GM23338 (cell line): ENCODE measurements around the gene CASQ2. TPM values are rescaled to one million over a fixed set of nuclear protein-coding genes. Genes with fewer than 3 reads are reported as not detected.

ENCODE experiments used
- ATAC-seq: fragments of 200-7000 bp; cut with Tn5 transposase; 3 replicates; pipeline ENCODE4 v1.9.1; 2020
- DNase-seq: peaks from one replicate; pipeline ENCODE4 v3.0.0-alpha.2; 2015; ENCODE audit warnings: low spot score
- H2AFZ ChIP-seq: fragments of 200-600 bp; sonication (generic); 2 replicates; pipeline ENCODE4 v1.8.0; 2016; ENCODE audit warnings: antibody characterized with exemption, mild to moderate bottlenecking, moderate library complexity
- H3F3A ChIP-seq: fragments of 200-600 bp; sonication (generic); replicated peaks from 2 replicates; pipeline ENCODE4 v1.8.0; 2017; ENCODE audit warnings: antibody characterized with exemption, mixed run types, low read depth
- H3K27ac ChIP-seq: fragments of 200-600 bp; sonication (generic); 2 replicates; pipeline ENCODE4 v1.6.1; 2016; ENCODE audit warnings: low read depth
- H3K27me3 ChIP-seq: fragments of 200-600 bp; sonication (generic); 2 replicates; pipeline ENCODE4 v1.8.0; 2016; ENCODE audit warnings: mild to moderate bottlenecking, mixed run types, moderate library complexity; ENCODE audit not compliant: insufficient read depth
- H3K36me3 ChIP-seq: fragments of 200-600 bp; sonication (generic); 2 replicates; pipeline ENCODE4 v1.8.0; 2016; ENCODE audit warnings: mild to moderate bottlenecking; ENCODE audit not compliant: insufficient read depth
- H3K4me1 ChIP-seq: fragments of 200-600 bp; sonication (generic); 2 replicates; pipeline ENCODE4 v1.8.0; 2016; ENCODE audit warnings: mild to moderate bottlenecking, moderate library complexity; ENCODE audit not compliant: insufficient read depth
- H3K4me2 ChIP-seq: fragments of 200-600 bp; sonication (generic); 2 replicates; pipeline ENCODE4 v1.7.1; 2017; ENCODE audit warnings: mixed run types
- H3K4me3 ChIP-seq: fragments of 200-600 bp; sonication (generic); 2 replicates; pipeline ENCODE4 v1.6.1; 2016; ENCODE audit warnings: mixed run types
- H3K79me2 ChIP-seq: fragments of 200-600 bp; sonication (generic); replicated peaks from 2 replicates; pipeline ENCODE4 v1.8.0; 2017; ENCODE audit warnings: mild to moderate bottlenecking; ENCODE audit not compliant: insufficient read depth
- H3K9me2 ChIP-seq: fragments of 200-600 bp; sonication (generic); 2 replicates; pipeline ENCODE4 v1.8.0; 2017; ENCODE audit not compliant: insufficient read depth
- H4K20me1 ChIP-seq: fragments of 200-600 bp; sonication (generic); replicated peaks from 2 replicates; pipeline ENCODE4 v1.8.0; 2017; ENCODE audit warnings: mild to moderate bottlenecking; ENCODE audit not compliant: insufficient read depth
- H3K27ac Mint-ChIP-seq: 2 replicates; pipeline ENCODE4 v1.8.0; 2020; ENCODE audit warnings: inconsistent platforms, mild to moderate bottlenecking, moderate library complexity, mixed read lengths
- H3K27me3 Mint-ChIP-seq: 3 replicates; pipeline ENCODE4 v1.8.0; 2022; ENCODE audit warnings: low read depth, mild to moderate bottlenecking, moderate library complexity, mixed read lengths, inconsistent platforms; ENCODE audit not compliant: insufficient read depth, poor library complexity
- H3K36me3 Mint-ChIP-seq: 3 replicates; pipeline ENCODE4 v1.8.0; 2021; ENCODE audit warnings: low read depth, mild to moderate bottlenecking, inconsistent platforms, moderate library complexity, mixed read lengths
- H3K4me1 Mint-ChIP-seq: 3 replicates; pipeline ENCODE4 v1.8.0; 2020; ENCODE audit warnings: mild to moderate bottlenecking, inconsistent platforms, mixed read lengths
- H3K4me3 Mint-ChIP-seq: 3 replicates; pipeline ENCODE4 v1.8.0; 2021; ENCODE audit warnings: moderate library complexity, mild to moderate bottlenecking, inconsistent platforms, mixed read lengths
- H3K9me3 Mint-ChIP-seq: 3 replicates; pipeline ENCODE4 v1.8.0; 2020; ENCODE audit warnings: moderate library complexity, mild to moderate bottlenecking, inconsistent platforms, mixed read lengths
- CREB1 ChIP-seq: fragments of 250-450 bp; sonication (Bioruptor Pico); IDR thresholded peaks from 2 replicates; pipeline ENCODE4 v1.5.0; 2020; ENCODE audit warnings: low read depth, mild to moderate bottlenecking, moderate library complexity
- CTCF ChIP-seq, 2 experiments: fragments of 200-600 bp in 1 of 2; sonication (generic) in 1 of 2; conservative IDR thresholded peaks; 2 replicates each; pipeline versions ENCODE4 v1.5.1 to v1.6.1; 2016 to 2017; ENCODE audit warnings: antibody characterized with exemption in 2 of 2, low read depth in 2 of 2, mild to moderate bottlenecking in 2 of 2, moderate library complexity in 1 of 2
- EZH2 ChIP-seq: fragments of 200-600 bp; sonication (generic); IDR thresholded peaks from one replicate; pipeline ENCODE4 v1.8.0; 2017; ENCODE audit warnings: antibody characterized with exemption, mild to moderate bottlenecking, low read depth; ENCODE audit not compliant: unreplicated experiment
- EZH2phosphoT487 ChIP-seq: fragments of 200-600 bp; sonication (generic); IDR thresholded peaks from one replicate; pipeline ENCODE4 v1.8.1; 2018; ENCODE audit warnings: antibody characterized with exemption; ENCODE audit not compliant: unreplicated experiment
- JUNB ChIP-seq: IDR thresholded peaks from one replicate; pipeline ENCODE4 v1.6.1; 2016; ENCODE audit warnings: antibody characterized with exemption; ENCODE audit not compliant: unreplicated experiment
- NANOG ChIP-seq: IDR thresholded peaks from 2 replicates; pipeline ENCODE4 v1.6.1; 2016; ENCODE audit warnings: antibody characterized with exemption, borderline replicate concordance
- POLR2AphosphoS5 ChIP-seq: IDR thresholded peaks from 2 replicates; pipeline ENCODE4 v1.6.1; 2016; ENCODE audit warnings: antibody characterized with exemption, low read depth
- REST ChIP-seq: IDR thresholded peaks from one replicate; pipeline ENCODE4 v1.6.1; 2018; ENCODE audit warnings: antibody characterized with exemption; ENCODE audit not compliant: unreplicated experiment
- STAT1 ChIP-seq: IDR thresholded peaks from one replicate; pipeline ENCODE4 v1.6.1; 2016; ENCODE audit warnings: antibody characterized with exemption; ENCODE audit not compliant: unreplicated experiment
- ZNF114 ChIP-seq: fragments of 250-450 bp; sonication (Bioruptor Pico); IDR thresholded peaks from 2 replicates; pipeline ENCODE4 v1.5.0; 2020; ENCODE audit warnings: mild to moderate bottlenecking, moderate library complexity
- ZNF331 ChIP-seq: fragments of 250-450 bp; sonication (Bioruptor Pico); IDR thresholded peaks from 2 replicates; pipeline ENCODE4 v1.5.0; 2020; ENCODE audit warnings: low read depth, mild to moderate bottlenecking, moderate library complexity
- polyA plus RNA-seq: library from polyadenylated mRNA; unstranded; fragments of >200 nt; fragmentation: Nextera tagmentation; extraction: Ambion mirVana; gene quantifications from 2 replicates; pipeline ENCODE4 v1.2.1, GENCODE V29; 2016
- total RNA-seq: library from RNA; depleted of rRNA; stranded (reverse); fragments of >200 nt; shearing (Covaris generic); gene quantifications from 2 replicates; pipeline ENCODE4 v1.2.3, GENCODE V29; 2014
- TF ChIP-seq, protein P1 (sequence below): IDR thresholded peaks from 2 replicates; pipeline ENCODE4 v1.6.1; 2016; ENCODE audit warnings: antibody characterized with exemption
- TF ChIP-seq, protein P2 (sequence below): fragments of 250-450 bp; sonication (Bioruptor Pico); IDR thresholded peaks from 2 replicates; pipeline ENCODE4 v1.5.0; 2020; ENCODE audit warnings: mild to moderate bottlenecking, moderate library complexity

The CASQ2 gene
- total and polyA plus RNA-seq, 2 experiments from 2014 or later, result not detected

- peaks cover 16% of the 10 kb centered on the region for H3K36me3 Mint-ChIP-seq
- Histone ChIP-seq H3K27me3 (no peaks in the 10 kb centered on the region), H3K4me3 (no peak overlapping the region), H3K27ac (no peak overlapping the region), H3K4me1 (peaks cover 67% of the 10 kb centered on the region), H4K20me1 (no peaks in the 10 kb centered on the region; the same call in 1 of the 2 replicates), H3K4me2 (no peak overlapping the region), H3K79me2 (peaks cover 68% of the 10 kb centered on the region), H3K36me3 (no peaks in the 10 kb centered on the region), H3K9me2 (peaks cover 5% of the 10 kb centered on the region; the same call in 1 of the 2 replicates), H2AFZ (no peak overlapping the region), H3F3A (no peaks in the 10 kb centered on the region)
- H3K9me3 Mint-ChIP-seq, result no peaks in the 10 kb centered on the region
- peaks cover 26% of the 10 kb centered on the region for H3K4me1 Mint-ChIP-seq
- H3K27me3 Mint-ChIP-seq, result peaks cover 2% of the 10 kb centered on the region
- no peak overlapping the region for H3K4me3 Mint-ChIP-seq
- no peak for DNase-seq
- no peak for TF ChIP-seq ZNF114 (CRISPR knock-in tag)
- no peak for TF ChIP-seq ZNF331 (CRISPR knock-in tag)
- TF ChIP-seq, protein P1, sequence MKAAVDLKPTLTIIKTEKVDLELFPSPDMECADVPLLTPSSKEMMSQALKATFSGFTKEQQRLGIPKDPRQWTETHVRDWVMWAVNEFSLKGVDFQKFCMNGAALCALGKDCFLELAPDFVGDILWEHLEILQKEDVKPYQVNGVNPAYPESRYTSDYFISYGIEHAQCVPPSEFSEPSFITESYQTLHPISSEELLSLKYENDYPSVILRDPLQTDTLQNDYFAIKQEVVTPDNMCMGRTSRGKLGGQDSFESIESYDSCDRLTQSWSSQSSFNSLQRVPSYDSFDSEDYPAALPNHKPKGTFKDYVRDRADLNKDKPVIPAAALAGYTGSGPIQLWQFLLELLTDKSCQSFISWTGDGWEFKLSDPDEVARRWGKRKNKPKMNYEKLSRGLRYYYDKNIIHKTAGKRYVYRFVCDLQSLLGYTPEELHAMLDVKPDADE, result no peak
- TF ChIP-seq EZH2phosphoT487, result no peak
- TF ChIP-seq POLR2AphosphoS5, result no peak
- no peak for TF ChIP-seq CREB1 (CRISPR knock-in tag)
- TF ChIP-seq CTCF (conservative IDR thresholded peaks at IDR 0.05; ENCODE audit: low read depth in 2 of 2), result no peak
- no peak for TF ChIP-seq NANOG
- TF ChIP-seq, protein P2, sequence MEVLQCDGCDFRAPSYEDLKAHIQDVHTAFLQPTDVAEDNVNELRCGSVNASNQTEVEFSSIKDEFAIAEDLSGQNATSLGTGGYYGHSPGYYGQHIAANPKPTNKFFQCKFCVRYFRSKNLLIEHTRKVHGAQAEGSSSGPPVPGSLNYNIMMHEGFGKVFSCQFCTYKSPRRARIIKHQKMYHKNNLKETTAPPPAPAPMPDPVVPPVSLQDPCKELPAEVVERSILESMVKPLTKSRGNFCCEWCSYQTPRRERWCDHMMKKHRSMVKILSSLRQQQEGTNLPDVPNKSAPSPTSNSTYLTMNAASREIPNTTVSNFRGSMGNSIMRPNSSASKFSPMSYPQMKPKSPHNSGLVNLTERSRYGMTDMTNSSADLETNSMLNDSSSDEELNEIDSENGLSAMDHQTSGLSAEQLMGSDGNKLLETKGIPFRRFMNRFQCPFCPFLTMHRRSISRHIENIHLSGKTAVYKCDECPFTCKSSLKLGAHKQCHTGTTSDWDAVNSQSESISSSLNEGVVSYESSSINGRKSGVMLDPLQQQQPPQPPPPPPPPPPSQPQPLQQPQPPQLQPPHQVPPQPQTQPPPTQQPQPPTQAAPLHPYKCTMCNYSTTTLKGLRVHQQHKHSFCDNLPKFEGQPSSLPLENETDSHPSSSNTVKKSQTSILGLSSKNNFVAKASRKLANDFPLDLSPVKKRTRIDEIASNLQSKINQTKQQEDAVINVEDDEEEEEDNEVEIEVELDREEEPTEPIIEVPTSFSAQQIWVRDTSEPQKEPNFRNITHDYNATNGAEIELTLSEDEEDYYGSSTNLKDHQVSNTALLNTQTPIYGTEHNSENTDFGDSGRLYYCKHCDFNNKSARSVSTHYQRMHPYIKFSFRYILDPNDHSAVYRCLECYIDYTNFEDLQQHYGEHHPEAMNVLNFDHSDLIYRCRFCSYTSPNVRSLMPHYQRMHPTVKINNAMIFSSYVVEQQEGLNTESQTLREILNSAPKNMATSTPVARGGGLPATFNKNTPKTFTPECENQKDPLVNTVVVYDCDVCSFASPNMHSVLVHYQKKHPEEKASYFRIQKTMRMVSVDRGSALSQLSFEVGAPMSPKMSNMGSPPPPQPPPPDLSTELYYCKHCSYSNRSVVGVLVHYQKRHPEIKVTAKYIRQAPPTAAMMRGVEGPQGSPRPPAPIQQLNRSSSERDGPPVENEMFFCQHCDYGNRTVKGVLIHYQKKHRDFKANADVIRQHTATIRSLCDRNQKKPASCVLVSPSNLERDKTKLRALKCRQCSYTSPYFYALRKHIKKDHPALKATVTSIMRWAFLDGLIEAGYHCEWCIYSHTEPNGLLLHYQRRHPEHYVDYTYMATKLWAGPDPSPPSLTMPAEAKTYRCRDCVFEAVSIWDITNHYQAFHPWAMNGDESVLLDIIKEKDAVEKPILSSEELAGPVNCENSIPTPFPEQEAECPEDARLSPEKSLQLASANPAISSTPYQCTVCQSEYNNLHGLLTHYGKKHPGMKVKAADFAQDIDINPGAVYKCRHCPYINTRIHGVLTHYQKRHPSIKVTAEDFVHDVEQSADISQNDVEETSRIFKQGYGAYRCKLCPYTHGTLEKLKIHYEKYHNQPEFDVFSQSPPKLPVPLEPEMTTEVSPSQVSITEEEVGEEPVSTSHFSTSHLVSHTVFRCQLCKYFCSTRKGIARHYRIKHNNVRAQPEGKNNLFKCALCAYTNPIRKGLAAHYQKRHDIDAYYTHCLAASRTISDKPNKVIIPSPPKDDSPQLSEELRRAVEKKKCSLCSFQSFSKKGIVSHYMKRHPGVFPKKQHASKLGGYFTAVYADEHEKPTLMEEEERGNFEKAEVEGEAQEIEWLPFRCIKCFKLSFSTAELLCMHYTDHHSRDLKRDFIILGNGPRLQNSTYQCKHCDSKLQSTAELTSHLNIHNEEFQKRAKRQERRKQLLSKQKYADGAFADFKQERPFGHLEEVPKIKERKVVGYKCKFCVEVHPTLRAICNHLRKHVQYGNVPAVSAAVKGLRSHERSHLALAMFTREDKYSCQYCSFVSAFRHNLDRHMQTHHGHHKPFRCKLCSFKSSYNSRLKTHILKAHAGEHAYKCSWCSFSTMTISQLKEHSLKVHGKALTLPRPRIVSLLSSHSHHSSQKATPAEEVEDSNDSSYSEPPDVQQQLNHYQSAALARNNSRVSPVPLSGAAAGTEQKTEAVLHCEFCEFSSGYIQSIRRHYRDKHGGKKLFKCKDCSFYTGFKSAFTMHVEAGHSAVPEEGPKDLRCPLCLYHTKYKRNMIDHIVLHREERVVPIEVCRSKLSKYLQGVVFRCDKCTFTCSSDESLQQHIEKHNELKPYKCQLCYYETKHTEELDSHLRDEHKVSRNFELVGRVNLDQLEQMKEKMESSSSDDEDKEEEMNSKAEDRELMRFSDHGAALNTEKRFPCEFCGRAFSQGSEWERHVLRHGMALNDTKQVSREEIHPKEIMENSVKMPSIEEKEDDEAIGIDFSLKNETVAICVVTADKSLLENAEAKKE (CRISPR knock-in tag), result no peak
- TF ChIP-seq REST, result no peak
- no peak for TF ChIP-seq JUNB
- no peak for TF ChIP-seq EZH2
- no peak for TF ChIP-seq STAT1
- H3K27ac Mint-ChIP-seq, result no peak overlapping the region
- ATAC-seq, result no peak
Measured at GRCh38 chr1:115651391-115651790, 117.1 kb downstream of the CASQ2 start.
